OCI-LY1 (cell line): ENCODE measurements around the gene CDH13.

Experiments
- H2AFZ ChIP-seq: fragments of 200-600 bp; sonication (generic), shearing (Covaris generic); 2 replicates; pipeline ENCODE4 v1.6.0; 2014; ENCODE audit warnings: antibody characterized with exemption, mild to moderate bottlenecking, low read length
- H3F3A ChIP-seq: fragments of 200-600 bp; sonication (generic), shearing (Covaris generic); 2 replicates; pipeline ENCODE4 v1.6.0; 2014; ENCODE audit warnings: mild to moderate bottlenecking, antibody characterized with exemption, low read length, moderate library complexity; ENCODE audit not compliant: insufficient read depth
- H3K27ac ChIP-seq: fragments of 200-600 bp; sonication (generic); 2 replicates; pipeline ENCODE4 v1.5.1; 2014; ENCODE audit warnings: low read length, mixed run types, mild to moderate bottlenecking, low read depth; ENCODE audit not compliant: poor library complexity, severe bottlenecking
- H3K27me3 ChIP-seq: fragments of 200-600 bp; sonication (generic); 2 replicates; pipeline ENCODE4 v1.6.0; 2014; ENCODE audit warnings: antibody characterized with exemption, mild to moderate bottlenecking, low read length, moderate library complexity; ENCODE audit not compliant: insufficient read depth
- H3K36me3 ChIP-seq: fragments of 200-600 bp; sonication (generic); 2 replicates; pipeline ENCODE4 v1.6.1; 2014; ENCODE audit warnings: mild to moderate bottlenecking, antibody characterized with exemption, low read length, moderate library complexity, mixed read lengths; ENCODE audit not compliant: insufficient read depth
- H3K4me1 ChIP-seq: fragments of 200-600 bp; sonication (generic); 2 replicates; pipeline ENCODE4 v1.5.1; 2014; ENCODE audit warnings: mild to moderate bottlenecking, low read length, moderate library complexity; ENCODE audit not compliant: insufficient read depth, severe bottlenecking
- H3K4me2 ChIP-seq: fragments of 200-600 bp; sonication (generic), shearing (Covaris generic); 2 replicates; pipeline ENCODE4 v1.6.1; 2014; ENCODE audit warnings: low read length
- H3K4me3 ChIP-seq: fragments of 200-600 bp; sonication (generic); 2 replicates; pipeline ENCODE4 v1.5.1; 2014; ENCODE audit warnings: low read length, low read depth, mild to moderate bottlenecking, mixed read lengths; ENCODE audit not compliant: poor library complexity, severe bottlenecking
- H3K79me2 ChIP-seq: fragments of 200-600 bp; shearing (Covaris generic); 2 replicates; pipeline ENCODE4 v1.6.1; 2016; ENCODE audit warnings: mixed run types, low read length, mixed read lengths; ENCODE audit not compliant: insufficient read depth
- H3K9ac ChIP-seq: fragments of 200-600 bp; sonication (generic), shearing (Covaris generic); 2 replicates; pipeline ENCODE4 v1.6.1; 2014; ENCODE audit warnings: mild to moderate bottlenecking, low read length, mixed read lengths
- H3K9me2 ChIP-seq: fragments of 200-600 bp; sonication (generic), shearing (Covaris generic); 2 replicates; pipeline ENCODE4 v1.6.1; 2014; ENCODE audit warnings: low read depth, mild to moderate bottlenecking, low read length, mixed read lengths
- H3K9me3 ChIP-seq: fragments of 200-600 bp; shearing (Covaris generic); 2 replicates; pipeline ENCODE4 v1.6.1; 2014; ENCODE audit warnings: low read length, mixed read lengths
- H4K20me1 ChIP-seq: fragments of 200-600 bp; sonication (generic), shearing (Covaris generic); 2 replicates; pipeline ENCODE4 v1.6.0; 2016; ENCODE audit warnings: mild to moderate bottlenecking, low read length; ENCODE audit not compliant: insufficient read depth
- EZH2 ChIP-seq: fragments of 200-600 bp; sonication (generic), shearing (Covaris generic); IDR thresholded peaks from 2 replicates; pipeline ENCODE4 v1.8.0; 2017; ENCODE audit warnings: borderline replicate concordance, mixed run types, mild to moderate bottlenecking, antibody characterized with exemption, low read length, moderate library complexity, mixed read lengths
- TF ChIP-seq, protein P1 (sequence below): fragments of 200-600 bp; sonication (generic), shearing (Covaris generic); IDR thresholded peaks from 2 replicates; pipeline ENCODE4 v1.5.1; 2017; ENCODE audit warnings: mild to moderate bottlenecking, antibody characterized with exemption, low read length, moderate library complexity, mixed read lengths

Gene CDH13

DNA sequence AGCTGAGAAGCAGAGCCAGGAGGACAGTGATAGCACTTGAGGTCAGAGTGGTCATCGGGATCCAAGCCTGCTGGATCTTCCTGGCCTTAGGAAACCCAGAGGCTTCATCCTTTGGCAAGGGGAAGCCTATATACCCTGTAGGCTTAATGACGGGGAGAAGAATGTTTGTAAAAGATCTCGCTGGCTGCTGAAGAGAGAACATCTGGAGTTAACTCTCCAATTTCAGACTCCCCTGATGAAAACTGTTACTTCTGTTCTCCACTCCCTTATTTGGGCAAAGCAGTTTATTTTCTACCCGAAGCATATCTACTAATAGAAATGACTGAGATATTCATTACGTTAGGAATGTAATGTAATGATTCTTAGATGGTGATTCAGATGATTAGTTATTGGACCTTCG is 487.0 kb downstream of the CDH13 start:
- no peak for TF ChIP-seq EZH2
- TF ChIP-seq, protein P1, sequence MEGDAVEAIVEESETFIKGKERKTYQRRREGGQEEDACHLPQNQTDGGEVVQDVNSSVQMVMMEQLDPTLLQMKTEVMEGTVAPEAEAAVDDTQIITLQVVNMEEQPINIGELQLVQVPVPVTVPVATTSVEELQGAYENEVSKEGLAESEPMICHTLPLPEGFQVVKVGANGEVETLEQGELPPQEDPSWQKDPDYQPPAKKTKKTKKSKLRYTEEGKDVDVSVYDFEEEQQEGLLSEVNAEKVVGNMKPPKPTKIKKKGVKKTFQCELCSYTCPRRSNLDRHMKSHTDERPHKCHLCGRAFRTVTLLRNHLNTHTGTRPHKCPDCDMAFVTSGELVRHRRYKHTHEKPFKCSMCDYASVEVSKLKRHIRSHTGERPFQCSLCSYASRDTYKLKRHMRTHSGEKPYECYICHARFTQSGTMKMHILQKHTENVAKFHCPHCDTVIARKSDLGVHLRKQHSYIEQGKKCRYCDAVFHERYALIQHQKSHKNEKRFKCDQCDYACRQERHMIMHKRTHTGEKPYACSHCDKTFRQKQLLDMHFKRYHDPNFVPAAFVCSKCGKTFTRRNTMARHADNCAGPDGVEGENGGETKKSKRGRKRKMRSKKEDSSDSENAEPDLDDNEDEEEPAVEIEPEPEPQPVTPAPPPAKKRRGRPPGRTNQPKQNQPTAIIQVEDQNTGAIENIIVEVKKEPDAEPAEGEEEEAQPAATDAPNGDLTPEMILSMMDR = no peak
- no peak overlapping the region for H3K4me2 ChIP-seq
- no peaks in the 10 kb centered on the region for H3K79me2 ChIP-seq
- no peaks in the 10 kb centered on the region for H3K9me2 ChIP-seq
- no peak overlapping the region for H3K9ac ChIP-seq
- no peaks in the 10 kb centered on the region for H3K9me3 ChIP-seq
- no peaks in the 10 kb centered on the region for H3K36me3 ChIP-seq
- H3K4me1 ChIP-seq = no peaks in the 10 kb centered on the region
- no peaks in the 10 kb centered on the region for H3F3A ChIP-seq
- H3K27ac ChIP-seq = no peak overlapping the region
- no peak overlapping the region for H3K4me3 ChIP-seq
- no peaks in the 10 kb centered on the region for H3K27me3 ChIP-seq
- no peaks in the 10 kb centered on the region for H4K20me1 ChIP-seq
- no peak overlapping the region for H2AFZ ChIP-seq

DNA sequence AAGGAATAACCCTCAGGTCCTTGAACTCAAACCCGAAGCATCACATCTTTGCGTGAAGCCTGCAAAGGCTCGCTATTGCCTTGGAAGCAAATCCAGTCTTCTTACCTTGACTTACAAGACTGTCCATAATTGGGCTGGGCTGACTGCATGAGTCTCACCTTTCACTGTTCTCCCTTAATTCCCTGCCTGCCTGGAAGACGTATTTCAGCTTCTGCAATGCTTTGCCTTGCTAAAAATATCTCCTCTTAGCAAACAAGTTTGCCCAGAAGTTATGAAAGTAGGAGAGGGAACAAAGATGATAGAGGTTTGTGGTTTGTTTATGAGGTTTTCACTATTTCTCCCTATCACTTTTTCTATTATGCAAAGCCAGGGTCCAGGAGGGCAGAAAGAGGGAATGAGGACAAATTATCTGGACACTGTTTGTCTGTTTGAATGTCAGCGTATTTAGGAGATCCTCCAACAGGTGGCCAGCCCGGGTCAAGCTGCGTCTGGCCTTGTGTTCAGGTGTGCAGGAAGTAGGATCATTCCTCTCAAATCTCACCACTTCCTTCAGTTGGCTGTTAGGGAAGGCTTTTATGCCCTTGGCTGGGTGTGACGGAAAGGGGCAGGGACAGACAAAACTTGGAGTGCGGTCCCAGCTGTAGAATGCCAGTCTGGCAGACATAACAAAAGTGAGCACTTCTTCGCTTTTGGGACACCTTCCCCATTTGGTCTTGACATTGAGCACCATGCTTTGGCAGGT is 488.9 kb downstream of the CDH13 start:
- Histone ChIP-seq H2AFZ (no peak overlapping the region), H3K4me3 (no peak overlapping the region), H3K27ac (no peak overlapping the region), H3K36me3 (no peaks in the 10 kb centered on the region), H3F3A (no peaks in the 10 kb centered on the region), H3K9me3 (no peaks in the 10 kb centered on the region), H3K9me2 (no peaks in the 10 kb centered on the region), H3K4me2 (no peak overlapping the region), H4K20me1 (no peaks in the 10 kb centered on the region), H3K4me1 (no peaks in the 10 kb centered on the region), H3K27me3 (no peaks in the 10 kb centered on the region), H3K9ac (no peak overlapping the region), H3K79me2 (no peaks in the 10 kb centered on the region)
- TF ChIP-seq, protein P1 = no peak
- TF ChIP-seq EZH2 = no peak

DNA sequence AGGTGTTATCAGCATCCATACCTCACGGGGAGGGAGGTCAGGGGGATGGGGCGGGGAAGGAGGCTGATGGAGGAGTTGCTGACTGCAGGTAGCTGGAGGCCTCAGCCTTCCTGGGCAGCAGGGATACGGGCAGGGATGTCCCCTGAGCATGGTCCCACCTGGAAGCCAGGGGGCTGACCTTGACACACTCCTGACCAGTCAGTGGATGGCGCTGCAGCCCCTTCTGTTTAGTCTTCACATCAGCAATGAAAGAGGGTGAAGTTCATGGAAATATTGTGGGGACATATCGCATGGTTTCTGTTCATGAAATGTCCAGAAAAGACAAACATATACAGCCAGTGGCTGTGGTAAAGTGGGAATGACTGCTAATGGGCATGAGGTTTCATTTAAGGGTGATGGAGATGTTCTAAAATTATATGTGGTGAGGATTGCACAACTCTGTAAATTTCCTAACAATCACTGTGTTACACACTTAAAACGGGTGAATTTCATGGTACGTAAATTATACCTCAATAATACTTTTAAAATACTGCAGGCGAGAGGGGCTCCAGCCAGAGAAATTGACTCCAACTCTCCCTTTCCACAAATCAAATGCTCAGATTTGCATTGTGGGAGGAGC is 489.6 kb downstream of the CDH13 start:
- Histone ChIP-seq H3K79me2 (no peaks in the 10 kb centered on the region), H3K27me3 (no peaks in the 10 kb centered on the region), H3K4me2 (no peak overlapping the region), H3K9me3 (no peaks in the 10 kb centered on the region), H2AFZ (no peak overlapping the region), H3K9me2 (no peaks in the 10 kb centered on the region), H3K36me3 (no peaks in the 10 kb centered on the region), H3K27ac (no peak overlapping the region), H3K4me3 (no peak overlapping the region), H3K4me1 (no peaks in the 10 kb centered on the region), H3K9ac (no peak overlapping the region), H3F3A (no peaks in the 10 kb centered on the region), H4K20me1 (no peaks in the 10 kb centered on the region)
- no peak for TF ChIP-seq EZH2
- TF ChIP-seq, protein P1 = no peak
